ENCODE results near the gene CPNE7. TPM values are rescaled to one million over a fixed set of nuclear protein-coding genes. Genes with fewer than 3 reads are reported as not detected.

CPNE7 gene
- total RNA-seq, 3 donors from 2014 or later (not counting 1 experiment from before 2014, with no cell fraction given), result 1.1 to 1.8 (median 1.2) TPM

- intact Hi-C loops (cut with micrococcal nuclease), result no loop called here
- no peak overlapping the region for H3K4me3 Mint-ChIP-seq
- TF ChIP-seq, protein P1, sequence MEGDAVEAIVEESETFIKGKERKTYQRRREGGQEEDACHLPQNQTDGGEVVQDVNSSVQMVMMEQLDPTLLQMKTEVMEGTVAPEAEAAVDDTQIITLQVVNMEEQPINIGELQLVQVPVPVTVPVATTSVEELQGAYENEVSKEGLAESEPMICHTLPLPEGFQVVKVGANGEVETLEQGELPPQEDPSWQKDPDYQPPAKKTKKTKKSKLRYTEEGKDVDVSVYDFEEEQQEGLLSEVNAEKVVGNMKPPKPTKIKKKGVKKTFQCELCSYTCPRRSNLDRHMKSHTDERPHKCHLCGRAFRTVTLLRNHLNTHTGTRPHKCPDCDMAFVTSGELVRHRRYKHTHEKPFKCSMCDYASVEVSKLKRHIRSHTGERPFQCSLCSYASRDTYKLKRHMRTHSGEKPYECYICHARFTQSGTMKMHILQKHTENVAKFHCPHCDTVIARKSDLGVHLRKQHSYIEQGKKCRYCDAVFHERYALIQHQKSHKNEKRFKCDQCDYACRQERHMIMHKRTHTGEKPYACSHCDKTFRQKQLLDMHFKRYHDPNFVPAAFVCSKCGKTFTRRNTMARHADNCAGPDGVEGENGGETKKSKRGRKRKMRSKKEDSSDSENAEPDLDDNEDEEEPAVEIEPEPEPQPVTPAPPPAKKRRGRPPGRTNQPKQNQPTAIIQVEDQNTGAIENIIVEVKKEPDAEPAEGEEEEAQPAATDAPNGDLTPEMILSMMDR (IDR thresholded peaks at IDR 0.05), result no peak
- Histone ChIP-seq H3K27me3 (ENCODE audit: control insufficient read depth, insufficient read depth, low read length) (peaks cover 14% of the 10 kb centered on the region), H3K4me1 (ENCODE audit: control insufficient read depth, insufficient read depth, low read length) (peaks cover 17% of the 10 kb centered on the region), H3K4me3 (ENCODE audit: low read length) (no peak overlapping the region), H3K9me3 (ENCODE audit: control insufficient read depth, insufficient read depth, low read length) (peaks cover 4% of the 10 kb centered on the region), H3K36me3 (ENCODE audit: control insufficient read depth, insufficient read depth, low read length) (no peaks in the 10 kb centered on the region), H3K27ac (ENCODE audit: low read length) (no peak overlapping the region)
- no peaks in the 10 kb centered on the region for H3K9me3 Mint-ChIP-seq
- DNase-seq (no peak), ATAC-seq (no peak)
- H3K4me1 Mint-ChIP-seq, result peaks cover 0 to under 1% of the 10 kb centered on the region in 2 donors
- H3K36me3 Mint-ChIP-seq, result no peaks in the 10 kb centered on the region
- H3K27ac Mint-ChIP-seq, result no peak overlapping the region
- H3K27me3 Mint-ChIP-seq (ENCODE audit: low read depth in 2 of 2), result peaks cover 17 to 19% of the 10 kb centered on the region in 2 donors
- WGBS (ENCODE audit: insufficient coverage), result 91% methylated on average over 24 of the region's 25 CpGs
These were observed 1.6 kb downstream of the CPNE7 start for GRCh38 chr16:89577055-89577759.

GRCh38 chr16:89579351-89579750 is 3.8 kb downstream of the CPNE7 start:
- Histone ChIP-seq H3K4me1 (ENCODE audit: control insufficient read depth, insufficient read depth, low read length) (peaks cover 10% of the 10 kb centered on the region), H3K27me3 (ENCODE audit: control insufficient read depth, insufficient read depth, low read length) (peaks cover 8% of the 10 kb centered on the region), H3K4me3 (ENCODE audit: low read length) (no peak overlapping the region), H3K36me3 (ENCODE audit: control insufficient read depth, insufficient read depth, low read length) (no peaks in the 10 kb centered on the region), H3K27ac (ENCODE audit: low read length) (no peak overlapping the region), H3K9me3 (ENCODE audit: control insufficient read depth, insufficient read depth, low read length) (peaks cover 4% of the 10 kb centered on the region)
- TF ChIP-seq, protein P1 (IDR thresholded peaks at IDR 0.05), result no peak
- no peaks in the 10 kb centered on the region for H3K36me3 Mint-ChIP-seq
- H3K4me3 Mint-ChIP-seq, result no peak overlapping the region
- no peaks in the 10 kb centered on the region for H3K4me1 Mint-ChIP-seq
- DNase-seq (no peak), ATAC-seq (no peak)
- H3K27me3 Mint-ChIP-seq (ENCODE audit: low read depth in 2 of 2), result peaks cover 0 to 6% of the 10 kb centered on the region in 2 donors
- 93% methylated on average over 15 of the region's 15 CpGs for WGBS (ENCODE audit: insufficient coverage)
- H3K27ac Mint-ChIP-seq, result no peak overlapping the region
- intact Hi-C loops (cut with micrococcal nuclease), result no loop called here
- no peaks in the 10 kb centered on the region for H3K9me3 Mint-ChIP-seq

DNA sequence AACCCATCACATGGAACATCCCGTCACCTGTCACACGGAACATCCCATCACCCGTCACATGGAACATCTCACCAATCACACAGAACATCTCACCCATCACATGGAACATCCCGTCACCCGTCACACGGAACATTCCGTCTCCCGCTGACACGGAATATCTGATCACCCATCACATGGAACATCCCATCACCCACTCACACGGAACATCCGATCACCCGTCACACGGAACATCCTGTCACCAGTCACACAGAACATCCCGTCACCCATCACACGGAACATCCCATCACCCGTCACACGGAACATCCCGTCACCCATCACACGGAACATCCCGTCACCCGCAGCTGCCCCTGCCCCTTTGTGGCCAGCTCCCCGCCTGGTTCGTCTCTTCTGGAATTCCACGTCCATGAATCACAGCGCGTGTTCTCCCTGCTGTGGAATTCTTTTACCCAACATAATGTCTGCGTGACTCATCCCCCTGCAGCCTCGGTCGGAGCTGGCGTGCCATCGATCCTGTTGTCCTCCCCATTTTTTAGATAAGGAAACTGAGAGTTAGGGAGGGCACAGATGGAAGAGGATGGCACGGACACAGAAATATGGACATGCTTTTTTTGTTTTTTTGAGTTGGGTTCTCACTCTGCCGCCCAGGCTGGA is 5.6 kb downstream of the CPNE7 start:
- no peaks in the 10 kb centered on the region for H3K36me3 Mint-ChIP-seq
- peaks cover 4% of the 10 kb centered on the region for H3K9me3 ChIP-seq (ENCODE audit: control insufficient read depth, insufficient read depth, low read length)
- H3K9me3 Mint-ChIP-seq, result no peaks in the 10 kb centered on the region
- intact Hi-C loops (cut with micrococcal nuclease), result no loop called here
- DNase-seq (no peak), ATAC-seq (no peak)
- H3K27ac Mint-ChIP-seq, result no peak overlapping the region
- H3K4me3 ChIP-seq (ENCODE audit: low read length), result no peak overlapping the region
- H3K27me3 Mint-ChIP-seq (ENCODE audit: low read depth in 2 of 2), result peaks cover 0 to 6% of the 10 kb centered on the region in 2 donors
- no peak overlapping the region for H3K27ac ChIP-seq (ENCODE audit: low read length)
- WGBS (ENCODE audit: insufficient coverage), result 96% methylated on average over 33 of the region's 33 CpGs
- TF ChIP-seq, protein P1 (IDR thresholded peaks at IDR 0.05), result no peak
- no peaks in the 10 kb centered on the region for H3K4me1 Mint-ChIP-seq
- H3K4me1 ChIP-seq (ENCODE audit: control insufficient read depth, insufficient read depth, low read length), result no peaks in the 10 kb centered on the region
- no peaks in the 10 kb centered on the region for H3K36me3 ChIP-seq (ENCODE audit: control insufficient read depth, insufficient read depth, low read length)
- peaks cover 2% of the 10 kb centered on the region for H3K27me3 ChIP-seq (ENCODE audit: control insufficient read depth, insufficient read depth, low read length)
- no peak overlapping the region for H3K4me3 Mint-ChIP-seq

All from natural killer cell (primary cell).